Activated CD4-positive, alpha-beta T cell treated with anti-CD3 and anti-CD28 coated beads, Interleukin-10, Interleukin-2, amounts not matched to agents 100 ng/mL and 50 ng/mL, durations not matched to agents 16 hours and 8 hours (primary cell): ENCODE results near the gene CNR1.
"Not testable (repeated sequence)": the region's sequence is repeated elsewhere in the genome, so short reads cannot be mapped to it uniquely, and the experiment has no call there.

Experiments
- DNase-seq: peaks from one replicate; pipeline ENCODE4 v3.0.0-alpha.2; 2020

Gene CNR1

DNA sequence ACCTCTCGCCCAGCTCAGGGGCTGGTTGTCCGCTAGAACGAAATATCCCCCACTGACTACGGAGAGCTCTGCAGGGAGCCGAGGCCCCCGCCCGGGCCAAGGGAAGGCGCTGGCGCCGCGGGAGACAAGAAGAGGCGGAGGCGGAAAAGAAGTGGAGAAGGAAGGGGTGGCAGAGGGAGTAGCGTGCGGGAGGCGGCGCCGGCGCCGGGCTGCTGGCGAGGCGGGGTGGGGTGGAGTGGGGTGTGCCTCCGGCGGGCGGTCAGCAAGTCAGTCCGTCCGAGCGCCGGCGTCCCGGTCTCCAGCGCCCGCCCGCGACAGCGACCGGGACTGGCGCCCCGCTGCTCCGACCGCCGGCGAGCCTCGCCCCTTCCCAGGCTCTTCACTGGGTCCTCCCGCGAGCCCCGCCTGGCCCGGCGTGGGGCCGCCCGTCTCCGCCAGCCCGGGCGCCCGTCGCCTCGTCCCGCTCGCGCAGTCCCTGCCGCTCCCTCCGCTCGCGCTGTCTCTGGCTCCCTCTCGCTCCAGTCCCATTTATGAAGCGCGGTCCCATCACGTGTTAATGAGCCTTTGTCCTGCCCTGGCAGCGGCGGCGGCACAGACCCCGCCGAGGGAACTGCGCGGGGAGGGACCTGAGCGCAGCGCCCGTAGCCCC is at the start of gene CNR1:
Gene CNR1, minus strand, starts transcription at position 504 of the 649 bp plus-strand sequence. CDS start 21,073 bp downstream, outside the sequence.
- DNase-seq = peak; percentile 8

DNA sequence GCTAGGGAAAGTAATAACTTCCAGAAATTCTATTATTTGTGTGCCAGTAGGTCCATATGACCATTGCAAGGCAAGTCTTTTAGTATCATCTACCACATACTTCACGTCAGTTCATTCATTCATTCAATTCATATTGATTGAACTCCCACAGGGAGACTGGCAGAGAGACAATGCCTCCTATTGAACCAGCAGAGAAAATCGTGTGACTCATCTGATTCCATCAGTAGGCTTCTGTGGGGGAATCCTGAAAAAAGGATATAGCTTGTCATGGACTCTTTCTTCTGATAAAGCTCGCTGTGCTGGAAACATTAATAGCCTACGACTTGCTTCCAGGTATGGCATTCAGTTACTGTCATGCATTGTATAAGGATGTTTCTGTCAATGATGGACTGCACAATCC is 45.3 kb upstream of the CNR1 start:
- no peak for DNase-seq

GRCh38 chr6:88209301-88209700 is 43.2 kb upstream of the CNR1 start:
- DNase-seq = no peak

GRCh38 chr6:88208726-88209125 is 42.6 kb upstream of the CNR1 start:
- no peak for DNase-seq

GRCh38 chr6:88201734-88202133 is 35.6 kb upstream of the CNR1 start:
- DNase-seq = not testable (repeated sequence)

- DNase-seq = no peak
Measured at GRCh38 chr6:88184921-88185320, 18.8 kb upstream of the CNR1 start.

DNA sequence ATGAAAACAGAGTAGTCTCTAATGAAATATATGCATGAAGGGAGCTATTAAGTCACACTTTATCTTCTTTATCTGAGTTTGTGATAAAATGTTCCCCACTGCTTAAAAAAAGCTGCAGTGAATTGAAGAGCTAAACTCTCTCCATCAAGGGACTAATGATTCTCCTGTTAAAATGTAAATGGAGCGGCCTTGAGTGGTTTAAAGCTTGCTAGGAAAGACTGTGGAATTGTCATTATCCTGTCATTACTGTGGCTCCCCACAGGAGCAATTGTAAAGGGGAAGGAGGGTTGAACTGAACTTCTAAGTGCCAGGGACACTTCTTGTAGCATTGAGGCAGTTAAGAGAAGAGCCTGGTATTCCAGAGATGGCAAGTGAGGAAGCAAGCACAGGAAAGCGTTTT is 17.3 kb upstream of the CNR1 start:
- no peak for DNase-seq

GRCh38 chr6:88179692-88180091 is 13.5 kb upstream of the CNR1 start:
- DNase-seq = no peak

DNA sequence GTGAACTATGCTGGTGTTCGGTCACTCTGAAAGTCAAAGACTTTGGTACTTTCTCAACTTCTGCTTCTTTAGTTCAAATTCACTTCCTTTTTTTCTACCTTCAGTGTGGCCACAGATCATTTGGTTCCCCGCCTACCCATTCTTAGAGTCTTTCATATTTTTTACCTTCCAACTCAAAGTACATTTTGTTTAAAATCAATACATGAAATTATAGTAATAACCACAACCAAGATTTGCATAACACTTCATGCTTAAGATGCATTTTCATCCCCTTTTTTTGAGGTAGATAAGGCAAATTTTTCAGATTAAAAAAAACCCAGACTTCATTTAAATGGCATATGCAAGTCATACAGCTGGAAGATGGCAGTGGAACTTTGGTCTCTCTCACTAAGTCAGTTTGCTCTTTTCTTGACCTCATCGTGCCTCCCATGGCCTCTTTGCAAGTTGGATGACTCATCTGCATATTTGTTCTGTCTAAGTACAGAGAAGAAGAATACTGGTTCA is 11.9 kb upstream of the CNR1 start:
- no peak for DNase-seq

- DNase-seq = no peak
Measured at GRCh38 chr6:88174906-88175305, 8.8 kb upstream of the CNR1 start.

- DNase-seq = no peak
Measured at GRCh38 chr6:88171312-88171711, 5.2 kb upstream of the CNR1 start.

DNA sequence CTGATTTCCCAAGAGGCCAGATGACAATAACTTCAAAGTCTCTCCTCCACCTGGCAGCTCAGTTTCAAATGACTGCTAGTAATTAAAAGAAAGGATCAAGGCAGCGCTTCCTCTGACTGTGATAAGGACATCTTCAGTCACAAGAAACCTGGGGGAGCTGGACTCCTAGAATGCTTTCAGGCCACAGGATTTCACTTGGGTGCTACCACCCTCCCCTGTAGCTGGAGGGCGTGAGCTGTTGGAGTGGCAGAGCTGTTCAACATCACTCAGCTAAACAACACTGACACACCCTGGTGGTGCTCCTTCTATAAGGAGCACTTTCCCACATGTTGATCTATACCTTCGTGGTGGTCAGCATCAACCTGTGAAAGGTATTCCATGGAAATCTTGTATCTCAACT is 2.2 kb upstream of the CNR1 start:
- no peak for DNase-seq

GRCh38 chr6:88167352-88167937 is 1.3 kb upstream of the CNR1 start:
- peak; percentile 9 for DNase-seq

- DNase-seq = no peak
Measured at GRCh38 chr6:88166493-88167351, 575 bp upstream of the CNR1 start.

DNA sequence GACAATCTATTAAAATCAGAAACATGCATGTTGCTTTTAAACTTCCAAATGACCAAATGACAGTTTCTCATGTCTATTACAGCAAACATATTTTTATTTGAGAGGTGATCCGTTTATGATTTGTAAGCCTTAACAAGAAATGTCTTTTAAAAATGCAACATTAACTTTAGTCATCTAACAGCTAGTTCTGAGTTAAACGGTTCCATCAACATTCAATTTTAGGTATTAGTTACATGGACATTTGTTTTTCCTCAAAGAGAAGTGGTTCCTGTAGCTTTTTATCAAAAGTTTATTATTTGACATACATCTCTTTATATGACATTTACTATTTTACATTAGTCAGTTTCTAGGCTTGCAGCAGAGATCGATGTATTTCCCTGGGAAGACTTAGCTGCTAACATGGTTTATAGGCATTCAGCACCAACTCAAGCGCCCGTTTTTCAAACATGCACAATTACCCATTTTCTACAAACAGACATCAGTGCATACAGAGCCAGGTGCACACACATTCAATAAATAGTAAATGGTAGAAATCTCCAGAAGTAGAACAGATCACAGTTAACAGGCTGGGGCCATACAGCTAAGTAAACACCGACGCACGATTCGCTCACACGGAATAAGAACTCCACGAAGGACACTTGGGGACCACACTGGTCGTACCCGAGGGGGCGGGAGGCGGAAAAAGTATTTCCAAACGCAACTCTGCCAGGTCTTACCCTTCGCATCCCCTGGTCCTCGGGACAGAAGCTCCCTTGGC is 882 bp downstream of the CNR1 start:
- no peak for DNase-seq

- DNase-seq = no peak
Measured at GRCh38 chr6:88164061-88164460, 2.1 kb downstream of the CNR1 start.

GRCh38 chr6:88163616-88164015 is 2.5 kb downstream of the CNR1 start:
- DNase-seq = no peak

DNA sequence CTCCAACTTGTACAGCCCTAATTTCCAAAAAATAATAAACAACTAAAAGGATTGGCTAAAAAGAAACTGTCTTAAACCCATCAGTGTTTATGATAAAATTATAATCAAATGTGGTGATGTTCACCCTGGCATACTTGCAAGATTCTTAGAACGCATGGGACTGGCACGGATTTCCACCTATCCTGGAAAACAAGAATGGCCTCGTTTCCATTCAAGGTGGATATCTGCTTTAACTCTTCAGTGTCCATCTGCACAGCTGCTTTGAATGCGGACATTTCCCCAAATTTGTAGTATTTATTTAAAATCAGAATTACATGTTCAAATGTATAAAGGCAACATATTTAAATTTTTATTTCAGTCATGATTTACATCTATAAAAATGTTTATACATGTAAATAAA is 4.2 kb downstream of the CNR1 start:
- DNase-seq = no peak

DNA sequence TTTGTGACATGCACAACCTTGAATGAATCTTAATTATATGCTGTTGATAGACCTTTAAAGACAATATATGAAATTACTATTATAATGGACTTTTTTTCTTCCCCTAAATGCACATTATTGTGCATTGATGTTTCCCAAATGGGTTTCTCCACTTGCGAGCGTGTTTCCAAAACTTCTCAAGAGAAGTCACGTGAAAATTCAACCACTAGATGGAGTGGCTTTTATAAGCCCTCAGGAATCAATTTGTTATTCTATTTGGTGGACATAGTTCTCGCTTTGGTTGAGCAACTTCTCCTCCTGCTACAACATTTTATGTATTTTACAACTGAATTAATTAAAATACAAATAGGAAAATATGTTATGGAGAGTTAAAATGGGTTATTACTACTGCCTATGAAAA is 9.0 kb downstream of the CNR1 start:
- DNase-seq = no peak

DNA sequence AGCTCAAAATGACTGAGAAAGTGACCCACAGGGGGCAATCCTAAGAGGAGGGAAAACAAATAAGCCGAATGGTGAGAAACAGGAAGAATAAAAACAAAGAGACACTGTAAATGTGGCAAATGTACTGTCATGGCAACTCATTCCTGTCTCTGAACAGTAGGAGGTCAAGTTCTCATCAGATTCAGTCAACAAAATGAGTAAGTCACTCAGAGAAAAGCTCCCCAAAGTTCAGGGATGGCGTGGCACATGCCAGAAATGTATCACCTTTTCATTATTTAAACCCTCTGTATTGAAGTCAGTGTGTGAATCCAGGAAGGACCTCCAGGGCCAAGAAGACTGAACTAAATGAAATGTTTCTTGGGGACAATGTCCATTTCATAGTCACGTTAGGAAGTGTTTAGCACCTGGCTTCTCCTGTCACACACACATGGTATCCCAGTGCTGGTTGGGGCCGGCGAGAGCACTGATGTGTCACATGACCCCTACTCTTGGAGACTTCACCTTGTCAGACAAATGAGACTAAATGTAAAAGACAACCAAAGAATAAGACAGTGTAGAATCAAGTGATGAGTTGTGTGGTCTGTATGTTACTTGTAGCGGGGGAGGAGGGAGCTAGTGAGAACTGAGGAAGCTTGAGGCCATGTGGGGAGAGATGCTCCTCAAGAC is 20.7 kb downstream of the CNR1 start:
- peak; percentile 9 for DNase-seq

GRCh38 chr6:88144637-88145297 is 21.4 kb downstream of the CNR1 start:
- DNase-seq = no peak
